Epithelial cell of esophagus (primary cell): ENCODE results near the gene F10.

ENCODE experiments used
- DNase-seq: peaks from one replicate; pipeline ENCODE4 v3.0.0; 2010; ENCODE audit warnings: low read depth
- H3K4me3 ChIP-seq: 2 replicates; pipeline ENCODE4 v1.5.1; 2011; ENCODE audit warnings: mild to moderate bottlenecking, low read length, control low read depth
- CTCF ChIP-seq: IDR thresholded peaks from 2 replicates; pipeline ENCODE4 v1.5.1; 2011; ENCODE audit warnings: low read depth, mild to moderate bottlenecking, low read length, control low read depth, inconsistent platforms; ENCODE audit not compliant: insufficient read depth; ENCODE audit errors: missing control alignments

The F10 gene

GRCh38 chr13:113091891-113092775, 30.5 kb upstream of the F10 start:
- DNase-seq = no peak
- H3K4me3 ChIP-seq = no peak overlapping the region
- no peak for TF ChIP-seq CTCF

- no peak for DNase-seq
- TF ChIP-seq CTCF = no peak
- no peak overlapping the region for H3K4me3 ChIP-seq
These were observed 29.6 kb upstream of the F10 start for GRCh38 chr13:113092776-113093579.

- H3K4me3 ChIP-seq = no peak overlapping the region
- no peak for TF ChIP-seq CTCF
- no peak for DNase-seq
These were observed 28.8 kb upstream of the F10 start for GRCh38 chr13:113093580-113094409.

DNA sequence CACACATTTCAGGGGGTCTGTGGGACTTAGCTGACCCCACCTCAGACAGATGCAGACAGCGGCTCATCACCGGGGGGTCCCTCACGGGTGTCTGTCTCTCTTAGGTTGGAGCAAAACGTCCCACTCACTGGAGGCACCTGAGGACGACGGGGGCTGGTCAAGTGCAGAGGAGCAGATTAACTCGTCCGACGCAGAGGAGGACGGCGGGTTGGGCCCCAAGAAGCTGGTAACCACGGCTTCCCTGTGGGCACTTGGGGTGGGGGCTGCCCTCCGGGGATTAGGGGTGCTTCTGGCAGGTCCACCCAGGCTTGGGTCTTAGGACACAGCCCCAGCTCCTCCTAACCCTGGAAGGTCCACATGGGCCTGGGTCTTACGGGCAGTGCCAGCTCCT, 28.2 kb upstream of the F10 start:
- no peak for DNase-seq
- TF ChIP-seq CTCF = no peak
- H3K4me3 ChIP-seq = no peak overlapping the region

DNA sequence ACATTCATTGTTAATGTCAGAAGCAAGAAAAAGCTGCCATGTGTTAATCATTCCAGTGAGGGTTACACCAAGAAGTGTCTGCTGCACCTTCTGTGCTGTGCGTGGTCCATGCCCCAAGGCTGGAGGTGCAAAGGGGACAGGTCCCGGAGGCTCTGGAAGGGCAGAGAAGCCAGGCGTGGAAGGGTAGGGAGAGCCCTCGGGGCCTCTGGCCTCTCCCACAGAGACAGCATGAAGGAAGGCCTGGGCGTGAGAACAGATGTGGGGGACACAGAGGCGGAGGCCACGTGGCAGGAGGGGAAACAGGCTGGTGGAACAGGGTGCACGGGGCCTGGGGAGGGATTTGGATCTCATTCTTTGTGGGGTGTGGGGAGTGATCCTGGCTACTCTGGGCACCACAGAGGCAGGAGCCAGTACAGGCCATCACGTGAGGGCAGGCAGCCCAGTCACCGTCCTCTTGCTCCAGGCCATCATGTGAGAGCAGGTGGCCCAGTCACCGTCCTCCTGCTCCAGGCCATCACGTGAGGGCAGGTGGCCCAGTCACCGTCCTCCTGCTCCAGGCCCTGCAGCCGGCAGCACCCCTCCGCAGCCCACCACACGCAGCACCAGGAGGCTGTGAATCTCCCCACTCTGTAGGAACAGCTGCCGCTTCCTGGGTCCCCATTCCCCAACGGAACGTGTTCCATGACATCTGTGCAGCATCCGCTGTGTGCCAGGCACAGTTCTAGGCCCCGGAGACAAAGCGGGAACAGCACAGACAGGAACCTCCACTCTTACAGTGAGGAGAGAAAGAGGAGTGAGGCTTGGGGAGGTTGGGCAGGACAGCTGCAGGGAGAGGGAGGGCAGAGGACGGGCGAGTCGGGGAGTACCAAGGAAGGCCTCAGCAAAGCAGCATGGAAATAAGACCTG, 27.2 kb upstream of the F10 start:
- no peak for TF ChIP-seq CTCF
- no peak overlapping the region for H3K4me3 ChIP-seq
- DNase-seq = no peak

DNA sequence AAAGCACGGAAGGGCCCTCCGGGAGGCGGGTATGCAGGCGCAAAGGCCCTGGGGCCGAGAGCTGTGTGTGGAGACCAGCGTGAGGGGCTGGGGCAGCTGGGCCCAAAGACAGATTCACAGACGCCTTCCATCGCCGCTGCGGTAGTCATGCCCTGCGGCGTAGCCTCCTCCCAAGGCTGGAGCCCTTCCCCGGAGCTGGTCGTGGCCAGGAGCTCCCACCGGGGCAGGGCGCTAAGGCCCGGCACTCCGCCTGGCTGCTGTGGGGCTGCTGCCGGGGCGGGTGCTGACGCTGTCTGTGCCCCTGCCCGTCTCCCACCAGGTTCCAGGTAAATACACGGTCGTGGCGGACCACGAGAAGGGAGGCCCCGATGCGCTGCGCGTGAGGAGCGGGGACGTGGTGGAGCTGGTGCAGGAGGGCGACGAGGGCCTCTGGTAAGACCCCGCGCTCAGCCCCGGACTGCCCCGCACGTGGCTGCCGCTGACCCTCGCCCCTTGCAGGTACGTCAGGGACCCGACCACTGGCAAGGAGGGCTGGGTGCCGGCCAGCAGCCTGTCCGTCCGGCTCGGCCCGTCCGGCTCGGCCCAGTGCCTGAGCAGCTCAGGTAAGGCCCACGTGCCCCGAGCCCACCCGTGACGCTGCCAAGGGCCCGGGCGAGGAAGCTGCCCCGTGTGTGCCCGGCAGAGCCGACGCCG, 26.4 kb upstream of the F10 start:
- no peak for TF ChIP-seq CTCF
- DNase-seq = no peak
- H3K4me3 ChIP-seq = no peak overlapping the region
